ENCODE measurements around the gene CDH22.

- TF ChIP-seq POLR2A (IDR thresholded peaks at IDR 0.05) (no peak), POLR2AphosphoS5 (IDR thresholded peaks at IDR 0.05) (no peak)
- TF ChIP-seq, protein P1, sequence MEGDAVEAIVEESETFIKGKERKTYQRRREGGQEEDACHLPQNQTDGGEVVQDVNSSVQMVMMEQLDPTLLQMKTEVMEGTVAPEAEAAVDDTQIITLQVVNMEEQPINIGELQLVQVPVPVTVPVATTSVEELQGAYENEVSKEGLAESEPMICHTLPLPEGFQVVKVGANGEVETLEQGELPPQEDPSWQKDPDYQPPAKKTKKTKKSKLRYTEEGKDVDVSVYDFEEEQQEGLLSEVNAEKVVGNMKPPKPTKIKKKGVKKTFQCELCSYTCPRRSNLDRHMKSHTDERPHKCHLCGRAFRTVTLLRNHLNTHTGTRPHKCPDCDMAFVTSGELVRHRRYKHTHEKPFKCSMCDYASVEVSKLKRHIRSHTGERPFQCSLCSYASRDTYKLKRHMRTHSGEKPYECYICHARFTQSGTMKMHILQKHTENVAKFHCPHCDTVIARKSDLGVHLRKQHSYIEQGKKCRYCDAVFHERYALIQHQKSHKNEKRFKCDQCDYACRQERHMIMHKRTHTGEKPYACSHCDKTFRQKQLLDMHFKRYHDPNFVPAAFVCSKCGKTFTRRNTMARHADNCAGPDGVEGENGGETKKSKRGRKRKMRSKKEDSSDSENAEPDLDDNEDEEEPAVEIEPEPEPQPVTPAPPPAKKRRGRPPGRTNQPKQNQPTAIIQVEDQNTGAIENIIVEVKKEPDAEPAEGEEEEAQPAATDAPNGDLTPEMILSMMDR (IDR thresholded peaks at IDR 0.05 in 8 of 11, conservative IDR thresholded peaks at IDR 0.05 in 3 of 11): no peak
Measured at GRCh38 chr20:46230801-46231282, 77.5 kb downstream of the CDH22 start.

Measured in spleen (tissue), 7 donors.